Measurements from ENCODE around the gene SLC17A7.
A peak's percentile ranks its signal among the peaks of the same experiment; 100 is the strongest.
"Not testable (repeated sequence)": the region's sequence is repeated elsewhere in the genome, so short reads cannot be mapped to it uniquely, and the experiment has no call there.

The SLC17A7 gene

GRCh38 chr19:49444100-49444700 lies 2.9 kb upstream of the SLC17A7 start:
- not testable (repeated sequence) for DNase-seq (ENCODE audit: low spot score)

GRCh38 chr19:49443366-49444099 lies 2.2 kb upstream of the SLC17A7 start:
- peak; percentile 91 for DNase-seq (ENCODE audit: low spot score)

GRCh38 chr19:49442771-49443365 lies 1.5 kb upstream of the SLC17A7 start:
- peak; percentile 95 for DNase-seq (ENCODE audit: low spot score)

- peak; percentile 50 for DNase-seq (ENCODE audit: low spot score)
These were observed 1.0 kb upstream of the SLC17A7 start for GRCh38 chr19:49442354-49442753.

GRCh38 chr19:49441960-49442350 lies 628 bp upstream of the SLC17A7 start:
- no peak for DNase-seq (ENCODE audit: low spot score)

GRCh38 chr19:49440439-49441209 lies 703 bp downstream of the SLC17A7 start:
- no peak for DNase-seq (ENCODE audit: low spot score)

GRCh38 chr19:49439836-49440235 lies 1.5 kb downstream of the SLC17A7 start:
- DNase-seq (ENCODE audit: low spot score), result no peak

GRCh38 chr19:49438261-49438660 lies 3.1 kb downstream of the SLC17A7 start:
- no peak for DNase-seq (ENCODE audit: low spot score)

- DNase-seq (ENCODE audit: low spot score), result no peak
These were observed 4.1 kb downstream of the SLC17A7 start for GRCh38 chr19:49437231-49437630.

GRCh38 chr19:49436381-49437017 lies 4.8 kb downstream of the SLC17A7 start:
- no peak for DNase-seq (ENCODE audit: low spot score)

GRCh38 chr19:49435670-49436069 lies 5.7 kb downstream of the SLC17A7 start:
- no peak for DNase-seq (ENCODE audit: low spot score)

- no peak for DNase-seq (ENCODE audit: low spot score)
These were observed 6.3 kb downstream of the SLC17A7 start for GRCh38 chr19:49434907-49435583.

- DNase-seq (ENCODE audit: low spot score), result no peak
These were observed 8.0 kb downstream of the SLC17A7 start for GRCh38 chr19:49433240-49433901.

- DNase-seq (ENCODE audit: low spot score), result no peak
These were observed 8.9 kb downstream of the SLC17A7 start for GRCh38 chr19:49432141-49433073.

- DNase-seq (ENCODE audit: low spot score), result no peak
These were observed 10.0 kb downstream of the SLC17A7 start for GRCh38 chr19:49431330-49431749.

- no peak for DNase-seq (ENCODE audit: low spot score)
These were observed 10.5 kb downstream of the SLC17A7 start for GRCh38 chr19:49430678-49431329.

GRCh38 chr19:49430172-49430677 lies 11.1 kb downstream of the SLC17A7 start:
- DNase-seq (ENCODE audit: low spot score), result no peak

GRCh38 chr19:49428547-49429451 lies 12.5 kb downstream of the SLC17A7 start:
- no peak for DNase-seq (ENCODE audit: low spot score)

Measured in AG08395 (cell line).